HepG2 (cell line): ENCODE measurements around the gene VWCE. TPM values are rescaled to one million over a fixed set of nuclear protein-coding genes. Genes with fewer than 3 reads are reported as not detected.
A peak's percentile ranks its signal among the peaks of the same experiment; 100 is the strongest.

Source experiments
- CBX5 ChIP-seq: sonication (generic); formaldehyde crosslinking; IDR thresholded peaks from 2 replicates; pipeline ENCODE4 v1.4.0; 2020; ENCODE audit warnings: missing genetic modification reagents, borderline replicate concordance
- EHMT2 ChIP-seq: fragments of 200-600 bp; sonication (generic); IDR thresholded peaks from 2 replicates; pipeline ENCODE4 v1.7.0; 2017; ENCODE audit warnings: antibody characterized with exemption, low read depth, low read length, borderline replicate concordance
- FOSL1 ChIP-seq: sonication (generic); formaldehyde crosslinking; IDR thresholded peaks from 2 replicates; pipeline ENCODE4 v1.9.0; 2021; ENCODE audit warnings: missing genetic modification reagents, borderline replicate concordance
- HIVEP1 ChIP-seq: sonication (generic); formaldehyde crosslinking; IDR thresholded peaks from 2 replicates; pipeline ENCODE4 v1.4.0; 2020; ENCODE audit warnings: mild to moderate bottlenecking, missing genetic modification reagents
- NFKB2 ChIP-seq: sonication (generic); formaldehyde crosslinking; IDR thresholded peaks from 2 replicates; pipeline ENCODE4 v1.4.0; 2020; ENCODE audit warnings: missing genetic modification reagents, borderline replicate concordance
- NFKBIZ ChIP-seq: IDR thresholded peaks from 2 replicates; pipeline ENCODE4 v1.6.1; 2018; ENCODE audit warnings: missing genetic modification reagents, missing compliant biosample characterization
- POLR2AphosphoS5 ChIP-seq: IDR thresholded peaks from 2 replicates; pipeline ENCODE4 v1.6.1; 2012; ENCODE audit warnings: low read depth, low read length
- PPARG ChIP-seq: conservative IDR thresholded peaks from 2 replicates; pipeline ENCODE4 v1.6.1; 2016; ENCODE audit warnings: missing biosample characterization, missing genetic modification reagents
- RCOR2 ChIP-seq: IDR thresholded peaks from 2 replicates; pipeline ENCODE4 v1.6.1; 2016; ENCODE audit warnings: missing biosample characterization, missing genetic modification reagents
- SMAD9 ChIP-seq: sonication (generic); formaldehyde crosslinking; IDR thresholded peaks from 2 replicates; pipeline ENCODE4 v1.5.1; 2020; ENCODE audit warnings: mild to moderate bottlenecking, missing genetic modification reagents
- SNAI1 ChIP-seq: sonication (generic); formaldehyde crosslinking; IDR thresholded peaks from 2 replicates; pipeline ENCODE4 v1.5.0; 2020; ENCODE audit warnings: mild to moderate bottlenecking, missing genetic modification reagents, borderline replicate concordance
- ZNF331 ChIP-seq: sonication (generic); formaldehyde crosslinking; IDR thresholded peaks from 2 replicates; pipeline ENCODE4 v1.4.0; 2020; ENCODE audit warnings: missing genetic modification reagents
- ZNF687 ChIP-seq: sonication (generic); formaldehyde crosslinking; IDR thresholded peaks from 2 replicates; pipeline ENCODE4 v1.5.1; 2020; ENCODE audit warnings: mild to moderate bottlenecking, missing genetic modification reagents, moderate library complexity
- ZUFSP ChIP-seq: sonication (generic); formaldehyde crosslinking; IDR thresholded peaks from 2 replicates; pipeline ENCODE4 v1.9.0; 2021; ENCODE audit warnings: missing genetic modification reagents, mild to moderate bottlenecking, borderline replicate concordance
- polyA plus RNA-seq, 8 experiments: library from polyadenylated mRNA; depleted of rRNA in 3 of 8; stranded (reverse) in 7 of 8; unstranded in 1 of 8; fragments of >200 nt; fragmentation: Illumina TruSeq in 4 of 8; extraction: Trizol in 4 of 8; gene quantifications; 2 replicates each; pipeline versions ENCODE4 v1.2.1 to v1.2.3, GENCODE V29; 2011 to 2016; ENCODE audit warnings: low read depth in 4 of 8, missing spikeins in 1 of 8, mixed read lengths in 1 of 8; ENCODE audit not compliant: insufficient read depth in 1 of 8
- total RNA-seq, 5 experiments: library from RNA; depleted of rRNA; stranded (reverse); fragments of >200 nt; fragmentation: Illumina TruSeq; extraction: Trizol; gene quantifications; 2 replicates each; pipeline ENCODE4 v1.2.3, GENCODE V29; 2016; ENCODE audit warnings: low read depth in 1 of 5
- TF ChIP-seq, protein P1 (sequence below): sonication (generic); formaldehyde crosslinking; IDR thresholded peaks from 2 replicates; pipeline ENCODE4 v1.4.0; 2020; ENCODE audit warnings: mild to moderate bottlenecking, missing genetic modification reagents

Gene VWCE
- total and polyA plus RNA-seq, 2 of the 13 experiments (the other 11 are each of a cell fraction or from before 2014, with no cell fraction given): 27.6 to 58.3 TPM

DNA sequence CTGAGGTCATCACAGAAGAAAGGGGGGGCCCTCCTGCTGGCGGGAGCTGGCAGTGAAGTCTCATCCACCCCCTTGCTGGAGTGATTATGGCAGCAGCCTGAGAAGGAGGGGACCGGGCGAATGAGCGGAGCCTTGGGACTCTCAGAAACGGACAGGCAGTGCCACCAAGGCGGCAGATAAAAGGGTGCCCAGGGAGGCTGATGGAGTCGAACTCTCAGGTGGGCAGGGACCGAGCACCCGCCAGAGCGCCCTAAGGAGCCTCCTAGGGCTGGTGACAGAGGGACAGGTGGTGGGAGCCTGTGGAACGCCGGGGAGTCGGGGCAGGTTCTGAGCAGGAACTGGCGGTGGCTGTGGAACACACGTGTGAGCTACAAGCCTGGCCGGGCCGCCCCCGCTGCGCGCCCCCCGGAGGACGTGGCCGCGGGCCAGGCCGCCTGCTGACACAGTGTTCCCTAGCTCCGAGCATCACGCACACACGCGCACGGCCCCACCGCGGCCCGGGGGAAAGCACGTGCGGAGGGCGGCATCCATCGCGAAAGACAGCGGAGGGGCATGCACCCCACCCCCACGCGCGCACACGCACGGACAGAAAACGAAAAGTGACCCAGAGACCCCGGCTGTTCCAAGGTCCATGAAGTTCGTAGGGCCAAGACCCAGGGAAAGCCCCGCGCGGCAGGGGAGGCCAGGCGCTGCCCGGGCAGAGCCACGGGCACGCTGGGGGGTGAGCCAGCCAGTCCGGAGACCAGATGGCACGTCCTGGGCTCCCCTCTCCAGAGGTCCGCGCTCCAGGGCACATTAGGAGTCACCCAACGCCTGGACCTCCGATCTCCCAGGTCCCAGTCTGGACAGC, 1.0 kb downstream of the VWCE start (continued):
- TF ChIP-seq, protein P1, sequence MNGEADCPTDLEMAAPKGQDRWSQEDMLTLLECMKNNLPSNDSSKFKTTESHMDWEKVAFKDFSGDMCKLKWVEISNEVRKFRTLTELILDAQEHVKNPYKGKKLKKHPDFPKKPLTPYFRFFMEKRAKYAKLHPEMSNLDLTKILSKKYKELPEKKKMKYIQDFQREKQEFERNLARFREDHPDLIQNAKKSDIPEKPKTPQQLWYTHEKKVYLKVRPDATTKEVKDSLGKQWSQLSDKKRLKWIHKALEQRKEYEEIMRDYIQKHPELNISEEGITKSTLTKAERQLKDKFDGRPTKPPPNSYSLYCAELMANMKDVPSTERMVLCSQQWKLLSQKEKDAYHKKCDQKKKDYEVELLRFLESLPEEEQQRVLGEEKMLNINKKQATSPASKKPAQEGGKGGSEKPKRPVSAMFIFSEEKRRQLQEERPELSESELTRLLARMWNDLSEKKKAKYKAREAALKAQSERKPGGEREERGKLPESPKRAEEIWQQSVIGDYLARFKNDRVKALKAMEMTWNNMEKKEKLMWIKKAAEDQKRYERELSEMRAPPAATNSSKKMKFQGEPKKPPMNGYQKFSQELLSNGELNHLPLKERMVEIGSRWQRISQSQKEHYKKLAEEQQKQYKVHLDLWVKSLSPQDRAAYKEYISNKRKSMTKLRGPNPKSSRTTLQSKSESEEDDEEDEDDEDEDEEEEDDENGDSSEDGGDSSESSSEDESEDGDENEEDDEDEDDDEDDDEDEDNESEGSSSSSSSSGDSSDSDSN (CRISPR knock-in tag): no peak; the same call in none of the 2 replicates
- TF ChIP-seq NFKB2 (CRISPR knock-in tag) (no peak), NFKBIZ (CRISPR knock-in tag) (no peak), RCOR2 (CRISPR knock-in tag) (no peak), CBX5 (CRISPR knock-in tag) (peak; percentile 31; the same call in 1 of the 2 replicates), ZNF687 (peak; percentile 83), PPARG (no peak), EHMT2 (no peak), SMAD9 (CRISPR knock-in tag) (no peak), ZUFSP (CRISPR knock-in tag) (no peak), POLR2AphosphoS5 (peak; percentile 3; the same call in 1 of the 2 replicates), SNAI1 (CRISPR knock-in tag) (peak; percentile 64; the same call in 1 of the 2 replicates), HIVEP1 (CRISPR knock-in tag) (peak; percentile 90), FOSL1 (CRISPR knock-in tag) (no peak; the same call in 1 of the 2 replicates), ZNF331 (no peak)
